ENCODE measurements around the gene SLC35F2.

The SLC35F2 gene

GRCh38 chr11:107751082-107751481 is 107.5 kb downstream of the SLC35F2 start:
- TF ChIP-seq CTCF (IDR thresholded peaks at IDR 0.05; ENCODE audit: extremely low read depth, missing control alignments): no peak
- no peak for DNase-seq (ENCODE audit: low spot score)

GRCh38 chr11:107750313-107750712 is 108.3 kb downstream of the SLC35F2 start:
- no peak for DNase-seq (ENCODE audit: low spot score)
- no peak for TF ChIP-seq CTCF (IDR thresholded peaks at IDR 0.05; ENCODE audit: extremely low read depth, missing control alignments)

- no peak for TF ChIP-seq CTCF (IDR thresholded peaks at IDR 0.05; ENCODE audit: extremely low read depth, missing control alignments)
- no peak for DNase-seq (ENCODE audit: low spot score)
These were observed 111.0 kb downstream of the SLC35F2 start for GRCh38 chr11:107747622-107748021.

- no peak for DNase-seq (ENCODE audit: low spot score)
- TF ChIP-seq CTCF (IDR thresholded peaks at IDR 0.05; ENCODE audit: extremely low read depth, missing control alignments): no peak
These were observed 113.9 kb downstream of the SLC35F2 start for GRCh38 chr11:107744736-107745135.

- no peak for DNase-seq (ENCODE audit: low spot score)
- TF ChIP-seq CTCF (IDR thresholded peaks at IDR 0.05; ENCODE audit: extremely low read depth, missing control alignments): no peak
These were observed 115.4 kb downstream of the SLC35F2 start for GRCh38 chr11:107743191-107743590.

GRCh38 chr11:107741044-107741823 is 117.4 kb downstream of the SLC35F2 start:
- TF ChIP-seq CTCF (IDR thresholded peaks at IDR 0.05; ENCODE audit: extremely low read depth, missing control alignments): peak; percentile 81
- DNase-seq (ENCODE audit: low spot score): peak; percentile 61

Data from GM20000 (cell line).